GM19324 (cell line): Measurements from ENCODE around the gene OR2B2.
A peak's percentile ranks its signal among the peaks of the same experiment; 100 is the strongest.
"Not testable (repeated sequence)": the region's sequence is repeated elsewhere in the genome, so short reads cannot be mapped to it uniquely, and the experiment has no call there.

Source experiments
- ATAC-seq: cut with Tn5 transposase; IDR thresholded peaks from one replicate; pipeline ENCODE4 v1.9.1; 2021; ENCODE audit warnings: mild to moderate bottlenecking, moderate library complexity; ENCODE audit not compliant: unreplicated experiment, low FRiP score

The OR2B2 gene

DNA sequence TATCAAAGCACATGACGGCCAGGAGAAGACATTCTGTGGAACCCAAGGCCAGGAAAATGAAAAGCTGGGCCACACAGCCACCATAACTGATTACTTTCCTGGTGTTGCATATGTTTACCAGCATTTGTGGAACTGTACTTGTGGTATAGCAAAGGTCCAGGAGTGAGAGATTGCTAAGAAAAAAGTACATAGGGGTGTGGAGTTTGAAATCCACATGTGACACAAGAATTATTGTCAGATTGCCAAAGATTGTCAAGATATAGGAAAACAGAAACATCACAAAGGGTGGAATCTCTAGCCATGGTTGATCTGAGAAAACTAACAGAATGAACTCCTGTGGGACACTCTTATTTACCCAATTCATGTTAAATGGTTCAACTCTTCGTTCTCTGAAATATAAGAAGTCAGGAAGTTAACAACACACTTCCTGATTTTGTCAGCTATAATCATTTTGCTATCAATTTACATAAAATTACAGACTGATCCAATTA lies at the start of gene OR2B2:
Gene OR2B2, minus strand, starts transcription at position 441 of the 491 bp plus-strand sequence. Its CDS starts 77 bp downstream, at position 364.
- no peak for ATAC-seq

GRCh38 chr6:27957516-27957915 lies 45.3 kb upstream of the OR2B2 start:
- ATAC-seq = no peak

DNA sequence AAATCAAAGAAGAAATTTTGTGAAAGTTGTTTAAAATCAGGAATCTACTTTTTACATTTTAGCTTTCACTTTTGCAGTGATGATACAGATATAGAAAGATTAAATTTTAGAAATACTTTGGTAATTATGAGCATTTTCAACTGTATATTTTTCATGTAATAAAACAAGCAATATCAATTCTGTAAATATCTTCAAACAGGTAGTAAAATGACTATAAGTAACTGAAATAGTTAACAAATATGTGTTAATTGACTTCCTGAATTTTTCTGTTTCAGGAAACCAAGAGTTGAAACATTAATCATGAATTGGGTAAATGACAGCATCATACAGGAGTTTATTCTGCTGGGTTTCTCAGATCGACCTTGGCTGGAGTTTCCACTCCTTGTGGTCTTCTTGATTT lies 44.7 kb upstream of the OR2B2 start, which contains the start of gene OR2B6:
Gene OR2B6, plus strand, starts transcription at position 301 of the 400 bp plus-strand sequence. Its CDS starts 0 bp downstream, at position 301.
- no peak for ATAC-seq

DNA sequence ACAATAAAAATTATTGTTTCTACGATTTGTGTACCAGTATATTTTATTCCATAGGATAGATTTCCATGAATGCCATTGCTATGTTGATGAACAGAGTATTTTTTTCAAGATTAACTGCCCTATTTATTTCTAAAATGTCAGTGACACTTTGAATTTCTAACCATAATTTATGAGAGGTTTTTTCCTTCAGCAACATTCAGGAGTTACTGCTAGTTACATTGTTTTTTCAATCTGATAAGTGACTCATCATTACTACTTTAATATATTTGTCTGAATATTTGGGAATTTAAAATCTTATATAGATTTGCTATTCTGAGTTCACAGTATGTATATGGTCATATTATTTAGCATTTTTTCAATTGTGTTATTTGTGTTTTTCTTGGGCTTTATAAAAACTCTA lies 38.8 kb upstream of the OR2B2 start:
- ATAC-seq = no peak

DNA sequence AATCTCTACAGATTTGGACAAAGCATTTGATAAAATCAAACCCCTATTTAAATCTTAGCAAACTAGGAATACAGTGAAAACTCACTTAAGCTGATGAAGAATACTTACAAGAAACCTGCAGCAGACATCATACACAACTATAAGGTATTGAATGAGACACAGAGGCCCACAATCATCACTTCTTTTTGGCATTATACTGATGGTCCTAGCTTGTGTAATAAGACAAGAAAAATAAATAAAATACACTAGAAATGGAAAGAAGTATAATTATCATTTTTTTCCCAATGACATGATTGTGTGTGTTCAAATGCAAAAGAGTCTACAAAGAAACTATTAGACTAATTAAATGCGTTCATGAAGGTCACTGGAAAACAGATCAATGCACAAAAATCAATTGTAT lies 36.0 kb upstream of the OR2B2 start:
- ATAC-seq = no peak

- ATAC-seq = not testable (repeated sequence)
Measured at GRCh38 chr6:27943072-27943471, 30.9 kb upstream of the OR2B2 start.

- no peak for ATAC-seq
Measured at GRCh38 chr6:27940766-27941165, 28.6 kb upstream of the OR2B2 start.

DNA sequence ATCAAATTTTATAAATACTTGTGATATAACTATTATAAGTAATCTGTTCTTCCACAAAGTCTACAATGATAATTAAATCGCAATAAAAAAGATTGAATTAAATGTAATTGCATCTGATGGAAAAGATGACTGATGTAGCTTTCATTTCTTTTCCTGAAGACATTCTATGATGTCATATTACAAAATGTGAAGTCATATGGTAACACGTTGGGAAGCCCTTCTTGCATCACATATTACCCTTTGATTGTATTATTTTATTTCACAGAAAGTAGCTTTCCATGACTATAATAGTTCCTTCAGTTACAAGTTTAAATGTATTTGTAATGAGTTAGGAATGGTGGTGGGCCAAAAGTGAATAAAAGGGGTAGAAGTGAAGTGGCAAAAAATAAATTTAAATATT lies 19.0 kb upstream of the OR2B2 start:
- no peak for ATAC-seq

DNA sequence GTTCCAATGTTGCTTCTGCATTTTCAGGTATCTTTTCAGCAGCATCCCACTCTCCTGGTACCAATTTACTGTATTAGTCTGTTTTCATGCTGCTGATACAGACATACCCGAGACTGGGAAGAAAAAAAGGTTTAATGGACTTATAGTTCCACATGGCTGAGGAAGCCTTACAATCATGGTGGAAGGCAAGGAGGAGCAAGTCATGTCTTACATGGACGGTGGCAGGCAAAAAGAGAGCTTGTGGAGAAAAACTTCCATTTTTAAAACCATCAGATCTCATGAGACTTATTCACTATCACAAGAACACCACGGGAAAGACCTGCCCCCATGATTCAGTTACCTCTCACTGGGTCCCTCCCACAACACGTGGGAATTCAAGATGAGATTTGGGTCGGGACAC lies 17.7 kb upstream of the OR2B2 start:
- not testable (repeated sequence) for ATAC-seq

DNA sequence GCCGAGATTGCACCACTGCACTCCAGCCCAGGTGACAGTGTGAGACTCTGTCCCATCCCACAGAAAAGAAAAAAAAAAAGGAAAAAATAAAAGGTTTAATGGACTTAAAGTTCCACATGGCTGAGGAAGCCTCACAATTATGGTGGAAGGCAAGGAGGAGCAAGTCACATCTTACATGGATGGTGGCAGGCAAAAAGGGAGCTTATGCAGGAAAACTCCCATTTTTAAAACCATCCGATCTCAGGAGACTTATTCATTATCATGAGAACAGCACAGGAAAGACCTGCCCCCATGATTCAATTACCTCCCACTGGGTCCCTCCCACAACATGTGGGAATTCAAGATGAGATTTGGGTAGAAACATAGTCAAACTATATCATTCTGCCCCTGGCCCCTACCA lies 15.8 kb upstream of the OR2B2 start:
- not testable (repeated sequence) for ATAC-seq

DNA sequence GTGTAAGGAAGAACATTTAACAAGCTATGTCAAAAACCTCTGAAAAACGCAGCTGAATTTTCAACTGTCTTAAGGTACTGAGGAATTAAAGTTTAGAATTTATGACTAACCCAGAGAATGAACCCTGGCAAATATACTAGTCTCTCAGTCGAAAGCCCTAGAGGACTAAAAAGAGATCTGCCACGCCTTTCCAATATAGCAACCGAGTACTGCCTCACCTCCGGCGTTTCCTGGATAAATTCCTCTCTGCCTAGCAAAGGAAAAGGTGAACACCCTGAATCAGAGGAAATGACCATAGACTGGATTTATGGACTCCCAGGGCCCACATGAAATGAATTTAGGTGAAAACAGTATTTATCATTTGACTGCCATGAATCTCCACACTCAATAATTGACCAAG lies 12.0 kb upstream of the OR2B2 start:
- ATAC-seq = no peak

GRCh38 chr6:27922949-27923348 lies 10.8 kb upstream of the OR2B2 start:
- no peak for ATAC-seq

GRCh38 chr6:27908017-27908416 lies 4.2 kb downstream of the OR2B2 start:
- no peak for ATAC-seq

DNA sequence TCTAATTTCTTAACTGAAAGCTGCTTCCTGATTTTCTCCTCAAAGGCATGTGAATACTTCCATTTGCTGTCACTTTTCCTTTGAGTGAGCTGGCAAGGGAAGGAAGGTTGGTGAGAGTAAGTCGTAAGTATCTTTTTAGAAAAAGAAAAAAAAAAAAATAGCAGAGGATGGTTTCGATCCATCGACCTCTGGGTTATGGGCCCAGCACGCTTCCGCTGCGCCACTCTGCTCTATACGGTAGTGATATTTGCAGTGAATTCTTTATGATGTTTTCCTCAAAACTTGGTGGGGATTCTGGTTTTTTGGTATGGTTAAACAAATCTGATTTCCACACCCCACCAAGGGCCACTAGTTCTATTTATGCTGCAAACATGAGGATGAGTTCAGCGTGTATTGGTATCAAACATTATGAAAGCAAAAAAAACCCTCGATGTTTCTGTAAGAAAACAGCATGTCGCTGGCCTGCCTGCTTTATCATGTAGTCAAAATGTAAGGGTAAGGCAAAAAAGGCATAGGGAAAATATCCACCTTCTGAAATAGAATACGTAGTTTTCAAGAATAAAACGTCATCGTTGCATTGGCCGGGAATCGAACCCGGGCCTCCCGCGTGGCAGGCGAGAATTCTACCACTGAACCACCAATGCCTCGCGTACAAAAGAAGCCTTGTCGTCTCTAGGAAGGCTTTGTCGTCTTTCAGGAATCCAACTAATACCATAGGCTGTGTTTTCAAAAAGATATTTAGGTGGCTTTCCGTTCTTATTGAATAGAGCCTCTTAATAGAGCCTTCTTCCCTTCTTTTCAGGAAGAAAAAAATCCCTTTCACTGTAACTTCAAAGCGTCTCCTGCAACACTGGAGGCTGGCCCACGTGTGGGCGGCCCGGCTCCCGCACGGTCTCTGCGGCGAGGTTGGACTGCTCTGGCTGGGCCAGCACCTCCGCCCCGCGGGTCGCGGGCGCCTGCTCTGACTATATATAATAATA lies 9.6 kb downstream of the OR2B2 start:
- ATAC-seq = peak; percentile 77

- no peak for ATAC-seq
Measured at GRCh38 chr6:27901801-27902200, 10.4 kb downstream of the OR2B2 start.

GRCh38 chr6:27900197-27900596 lies 12.0 kb downstream of the OR2B2 start:
- not testable (repeated sequence) for ATAC-seq

- ATAC-seq = no peak
Measured at GRCh38 chr6:27899543-27899942, 12.7 kb downstream of the OR2B2 start.

GRCh38 chr6:27897580-27898206 lies 14.5 kb downstream of the OR2B2 start:
- ATAC-seq = no peak

DNA sequence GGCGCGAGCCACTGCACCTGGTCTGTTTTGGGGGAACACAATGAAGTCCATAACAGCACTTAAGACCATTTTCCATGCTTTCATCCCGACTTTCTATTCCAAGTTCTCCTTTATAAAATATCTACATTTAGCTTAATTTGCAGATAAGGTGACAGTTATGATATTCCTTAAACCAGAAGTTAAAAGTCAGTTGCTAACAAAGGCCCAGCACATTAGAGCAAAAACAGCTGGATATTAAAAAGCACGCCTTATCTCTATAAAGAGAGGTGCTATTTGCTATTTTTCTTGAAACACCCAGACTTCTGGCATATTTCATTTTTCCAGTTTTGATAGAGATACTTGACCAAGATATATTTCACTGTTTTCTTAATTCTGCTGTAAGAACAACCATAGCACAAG lies 15.8 kb downstream of the OR2B2 start:
- no peak for ATAC-seq

DNA sequence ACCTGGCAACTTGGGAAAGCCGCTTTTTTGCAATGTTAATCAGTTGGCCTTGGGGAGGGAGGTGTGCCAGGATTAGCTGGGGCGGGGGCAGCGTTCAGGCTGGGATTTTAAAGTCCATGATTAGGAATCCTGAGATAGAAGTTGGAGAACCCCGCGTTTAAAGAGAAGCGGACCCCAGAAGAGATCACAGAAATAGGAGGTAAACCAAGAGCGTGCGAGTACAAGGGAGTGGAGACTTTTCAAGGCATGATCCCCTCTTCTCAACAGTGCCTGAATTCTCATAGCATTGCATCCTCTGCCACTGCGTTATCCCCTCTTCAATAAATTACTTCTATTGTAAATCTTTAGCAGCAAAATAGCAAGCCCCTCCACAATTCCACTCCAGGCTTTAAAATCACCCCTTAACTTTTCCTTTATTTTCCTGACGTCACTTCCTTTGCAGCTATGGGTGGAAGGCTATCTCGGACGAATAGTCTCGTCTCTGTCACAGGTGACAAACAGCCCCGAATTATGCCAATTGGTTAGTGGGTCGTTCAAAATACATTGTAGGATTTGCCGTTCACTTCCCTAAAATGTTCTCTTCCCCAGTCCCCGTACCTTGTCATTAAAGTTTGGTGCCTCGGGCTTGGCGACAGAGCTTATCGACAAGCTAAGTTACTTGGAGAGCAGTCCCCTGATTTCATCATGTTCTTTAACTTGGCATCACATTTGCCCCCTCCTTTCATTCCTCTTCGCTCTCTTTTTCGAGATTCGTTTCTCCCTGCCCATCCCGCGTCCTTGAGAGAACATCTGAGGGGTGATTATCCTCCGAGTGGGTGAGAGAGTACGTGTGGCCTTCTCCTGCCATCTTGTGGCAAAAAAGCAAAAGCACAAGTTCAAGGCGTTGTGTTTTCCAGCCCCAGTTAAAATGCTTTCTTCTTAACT lies 17.1 kb downstream of the OR2B2 start:
- no peak for ATAC-seq
